ENCODE data around the gene DENND2A. TPM values are rescaled to one million over a fixed set of nuclear protein-coding genes. Genes with fewer than 3 reads are reported as not detected.

DENND2A gene
- total RNA-seq, 4 donors from 2014 or later: 2.0 to 10.9 (median 5.1) TPM

- 78 to 79% methylated on average over 20 to 21 of the region's 21 CpGs for WGBS, 2 donors
These were observed 38.9 kb downstream of the DENND2A start for GRCh38 chr7:140601566-140602174.

DNA sequence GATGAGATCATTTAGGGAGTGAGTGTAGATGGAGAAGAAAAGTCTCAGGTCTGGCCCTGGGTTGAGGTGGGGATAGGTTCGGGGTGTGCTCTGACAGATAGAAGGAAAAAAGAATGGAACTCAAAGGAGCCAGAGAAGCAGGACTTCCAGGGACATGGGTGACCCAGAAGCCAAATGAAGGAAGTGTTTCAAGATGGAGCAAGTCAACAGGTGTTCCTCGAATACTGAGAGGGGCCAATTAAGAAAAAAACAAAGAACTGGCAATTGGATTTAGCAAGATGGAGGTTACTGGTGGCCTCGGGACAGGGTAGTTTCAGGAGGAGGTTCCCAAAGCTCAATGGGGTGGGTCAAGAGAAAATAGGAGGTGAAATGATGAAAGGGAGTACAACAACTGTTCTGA, 40.3 kb downstream of the DENND2A start:
- Histone ChIP-seq H3K4me1 (no peaks in the 10 kb centered on the region), H3K9me3 (no peaks in the 10 kb centered on the region), H3K4me3 (replicated peaks in 1 of 3) (no peak overlapping the region), H3K27ac (no peak overlapping the region), H3K27me3 (no peaks in the 10 kb centered on the region), H3K36me3 (no peaks in the 10 kb centered on the region)
- DNase-seq: no peak
- TF ChIP-seq POLR2A (IDR thresholded peaks at IDR 0.05): no peak
- TF ChIP-seq, protein P1, sequence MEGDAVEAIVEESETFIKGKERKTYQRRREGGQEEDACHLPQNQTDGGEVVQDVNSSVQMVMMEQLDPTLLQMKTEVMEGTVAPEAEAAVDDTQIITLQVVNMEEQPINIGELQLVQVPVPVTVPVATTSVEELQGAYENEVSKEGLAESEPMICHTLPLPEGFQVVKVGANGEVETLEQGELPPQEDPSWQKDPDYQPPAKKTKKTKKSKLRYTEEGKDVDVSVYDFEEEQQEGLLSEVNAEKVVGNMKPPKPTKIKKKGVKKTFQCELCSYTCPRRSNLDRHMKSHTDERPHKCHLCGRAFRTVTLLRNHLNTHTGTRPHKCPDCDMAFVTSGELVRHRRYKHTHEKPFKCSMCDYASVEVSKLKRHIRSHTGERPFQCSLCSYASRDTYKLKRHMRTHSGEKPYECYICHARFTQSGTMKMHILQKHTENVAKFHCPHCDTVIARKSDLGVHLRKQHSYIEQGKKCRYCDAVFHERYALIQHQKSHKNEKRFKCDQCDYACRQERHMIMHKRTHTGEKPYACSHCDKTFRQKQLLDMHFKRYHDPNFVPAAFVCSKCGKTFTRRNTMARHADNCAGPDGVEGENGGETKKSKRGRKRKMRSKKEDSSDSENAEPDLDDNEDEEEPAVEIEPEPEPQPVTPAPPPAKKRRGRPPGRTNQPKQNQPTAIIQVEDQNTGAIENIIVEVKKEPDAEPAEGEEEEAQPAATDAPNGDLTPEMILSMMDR (IDR thresholded peaks at IDR 0.05): no peak
- 87 to 94% methylated on average over 3 of the region's 3 CpGs for WGBS, 2 donors
- intact Hi-C loops (cut with DNase I): no loop called here

More at GRCh38 chr7:140601566-140602174, 38.9 kb downstream of the DENND2A start:
- intact Hi-C loops (cut with DNase I): no loop called here
- Histone ChIP-seq H3K4me1 (no peaks in the 10 kb centered on the region), H3K36me3 (no peaks in the 10 kb centered on the region), H3K27ac (no peak overlapping the region), H3K27me3 (no peaks in the 10 kb centered on the region), H3K4me3 (replicated peaks in 1 of 3) (no peak overlapping the region), H3K9me3 (no peaks in the 10 kb centered on the region)
- TF ChIP-seq POLR2A (IDR thresholded peaks at IDR 0.05): no peak
- TF ChIP-seq, protein P1 (IDR thresholded peaks at IDR 0.05): no peak
- DNase-seq: no peak

DNA sequence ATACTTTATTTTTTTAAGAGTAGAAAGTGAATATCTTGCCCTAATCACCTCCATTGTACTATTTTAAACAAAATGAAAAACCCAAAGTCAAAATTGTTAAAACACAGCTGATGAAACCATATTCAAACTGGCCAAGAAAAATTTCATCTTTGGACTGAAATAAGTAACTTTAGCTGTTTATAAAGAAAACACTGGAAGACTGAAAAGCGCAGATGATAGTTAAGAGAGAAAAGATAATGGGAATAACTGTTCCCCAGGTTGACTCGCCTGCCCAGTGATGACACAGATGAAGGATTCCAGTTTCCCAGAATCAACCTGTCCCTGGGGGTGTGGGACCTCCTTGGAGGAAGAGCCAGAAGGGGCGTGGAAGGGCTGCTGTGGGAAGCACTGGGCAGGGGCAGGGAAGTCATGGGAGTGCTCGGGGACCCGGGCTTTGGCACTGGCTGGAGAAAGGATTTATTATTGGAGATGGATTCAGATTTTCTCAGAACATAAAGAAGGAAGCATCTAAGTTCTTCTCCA, 43.1 kb downstream of the DENND2A start:
- no peaks in the 10 kb centered on the region for H3K27me3 ChIP-seq
- no peaks in the 10 kb centered on the region for H3K4me1 ChIP-seq
- H3K27ac ChIP-seq: no peak overlapping the region
- 69 to 83% methylated on average over 5 of the region's 5 CpGs for WGBS, 2 donors
- no peak overlapping the region for H3K4me3 ChIP-seq (replicated peaks in 1 of 3)
- H3K36me3 ChIP-seq: no peaks in the 10 kb centered on the region
- TF ChIP-seq, protein P1 (IDR thresholded peaks at IDR 0.05): no peak
- TF ChIP-seq POLR2A (IDR thresholded peaks at IDR 0.05): no peak
- no peak for DNase-seq
- H3K9me3 ChIP-seq: no peaks in the 10 kb centered on the region
- intact Hi-C loops (cut with DNase I): no loop called here

DNA sequence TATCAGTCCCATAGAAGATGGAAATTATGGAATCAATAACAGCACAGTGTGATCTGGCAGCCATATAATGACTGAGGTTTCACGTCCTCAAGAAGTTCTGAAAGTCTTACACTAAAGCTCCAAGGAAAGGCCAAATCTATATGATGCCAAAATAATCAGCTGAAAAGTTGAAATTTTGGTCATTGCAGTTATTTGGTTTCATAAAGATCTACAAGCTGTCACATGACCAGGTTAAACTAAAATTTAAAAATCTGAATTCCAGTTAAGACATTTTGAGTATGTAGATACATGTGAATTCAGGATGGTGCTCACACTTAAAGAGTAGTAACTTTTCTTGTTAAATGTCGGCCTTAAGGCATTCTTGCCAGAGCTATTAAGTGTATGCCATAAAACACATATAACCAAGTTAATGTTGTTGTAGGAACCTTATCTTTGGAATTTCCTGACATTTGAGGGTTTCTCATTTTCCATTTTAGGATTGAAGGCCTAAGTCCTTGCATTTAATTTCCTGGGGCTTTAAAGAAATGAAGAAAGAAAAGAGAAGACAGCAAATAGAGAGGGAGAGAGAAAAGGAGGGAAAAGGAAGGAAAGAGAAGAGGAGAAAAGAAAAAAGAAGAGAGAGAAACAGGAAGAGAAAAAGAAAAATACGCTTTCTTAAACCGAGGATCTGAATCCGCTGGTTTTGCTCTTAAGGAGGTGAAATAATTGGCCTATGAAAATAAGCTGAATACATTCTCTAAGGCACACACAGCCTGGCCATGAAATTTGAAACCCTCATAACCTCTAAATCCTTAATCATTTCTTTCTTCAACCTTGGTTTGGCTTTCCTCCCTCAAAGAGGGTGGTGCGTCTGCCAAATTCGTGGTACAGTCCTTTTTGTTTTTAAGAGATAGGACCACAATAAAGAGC, 43.8 kb downstream of the DENND2A start:
- Histone ChIP-seq H3K9me3 (no peaks in the 10 kb centered on the region), H3K36me3 (no peaks in the 10 kb centered on the region), H3K4me3 (replicated peaks in 1 of 3) (no peak overlapping the region), H3K4me1 (no peaks in the 10 kb centered on the region), H3K27ac (no peak overlapping the region), H3K27me3 (no peaks in the 10 kb centered on the region)
- no peak for DNase-seq
- TF ChIP-seq POLR2A (IDR thresholded peaks at IDR 0.05): no peak
- TF ChIP-seq, protein P1 (IDR thresholded peaks at IDR 0.05): no peak
- intact Hi-C loops (cut with DNase I): no loop called here
- WGBS, 2 donors: 60 to 66% methylated on average over 7 of the region's 7 CpGs

All from thyroid gland (tissue), 4 donors.